ENCODE results near the gene GPX3.

The GPX3 gene

DNA sequence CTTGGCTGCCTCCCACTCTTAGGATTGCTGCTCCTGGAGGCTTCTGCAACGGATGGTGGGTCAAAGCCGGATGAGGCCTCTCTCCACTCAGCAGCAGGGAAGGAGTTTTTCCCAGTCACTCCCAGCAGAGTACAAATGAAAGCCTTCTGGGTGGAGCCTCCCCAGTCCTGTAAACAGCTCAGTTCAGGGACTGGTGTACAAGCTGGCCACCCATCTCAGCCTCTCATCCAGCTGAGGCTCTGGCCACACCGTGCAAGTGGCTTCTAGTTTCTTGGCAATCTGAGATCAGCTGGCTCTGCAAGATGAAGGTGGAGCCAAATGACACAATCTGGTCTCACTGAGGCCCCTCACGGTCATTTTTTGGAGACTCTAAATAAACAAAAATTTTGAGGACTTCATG is 10.0 kb downstream of the GPX3 start:
- no peak for DNase-seq (ENCODE audit: low read depth)
- no peak overlapping the region for H3K4me3 ChIP-seq (replicated peaks; ENCODE audit: low read depth, low read length)
- TF ChIP-seq, protein P1, sequence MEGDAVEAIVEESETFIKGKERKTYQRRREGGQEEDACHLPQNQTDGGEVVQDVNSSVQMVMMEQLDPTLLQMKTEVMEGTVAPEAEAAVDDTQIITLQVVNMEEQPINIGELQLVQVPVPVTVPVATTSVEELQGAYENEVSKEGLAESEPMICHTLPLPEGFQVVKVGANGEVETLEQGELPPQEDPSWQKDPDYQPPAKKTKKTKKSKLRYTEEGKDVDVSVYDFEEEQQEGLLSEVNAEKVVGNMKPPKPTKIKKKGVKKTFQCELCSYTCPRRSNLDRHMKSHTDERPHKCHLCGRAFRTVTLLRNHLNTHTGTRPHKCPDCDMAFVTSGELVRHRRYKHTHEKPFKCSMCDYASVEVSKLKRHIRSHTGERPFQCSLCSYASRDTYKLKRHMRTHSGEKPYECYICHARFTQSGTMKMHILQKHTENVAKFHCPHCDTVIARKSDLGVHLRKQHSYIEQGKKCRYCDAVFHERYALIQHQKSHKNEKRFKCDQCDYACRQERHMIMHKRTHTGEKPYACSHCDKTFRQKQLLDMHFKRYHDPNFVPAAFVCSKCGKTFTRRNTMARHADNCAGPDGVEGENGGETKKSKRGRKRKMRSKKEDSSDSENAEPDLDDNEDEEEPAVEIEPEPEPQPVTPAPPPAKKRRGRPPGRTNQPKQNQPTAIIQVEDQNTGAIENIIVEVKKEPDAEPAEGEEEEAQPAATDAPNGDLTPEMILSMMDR (IDR thresholded peaks at IDR 0.05; ENCODE audit: low read length, missing control alignments), result no peak

DNA sequence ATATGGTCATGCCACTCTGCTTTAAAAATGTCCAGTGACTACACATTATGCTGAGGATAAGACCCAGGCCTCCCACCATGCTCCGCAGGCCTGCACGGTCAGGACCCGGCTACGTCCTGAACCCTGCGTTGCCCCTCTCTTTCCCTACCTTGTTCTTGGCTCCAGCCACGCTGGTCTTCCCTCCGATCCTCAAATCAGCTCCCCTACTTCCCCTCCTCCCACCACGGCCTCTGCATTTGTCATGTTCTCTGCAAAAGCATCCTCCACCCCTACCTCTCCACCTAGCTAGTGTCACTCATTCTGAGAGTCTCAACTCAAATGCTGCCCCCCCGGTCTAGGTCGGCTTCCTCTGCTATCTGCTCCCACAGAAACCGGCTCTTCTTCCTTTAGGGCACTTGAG is 11.2 kb downstream of the GPX3 start:
- H3K4me3 ChIP-seq (replicated peaks; ENCODE audit: low read depth, low read length), result no peak overlapping the region
- no peak for DNase-seq (ENCODE audit: low read depth)
- TF ChIP-seq, protein P1 (IDR thresholded peaks at IDR 0.05; ENCODE audit: low read length, missing control alignments), result no peak

DNA sequence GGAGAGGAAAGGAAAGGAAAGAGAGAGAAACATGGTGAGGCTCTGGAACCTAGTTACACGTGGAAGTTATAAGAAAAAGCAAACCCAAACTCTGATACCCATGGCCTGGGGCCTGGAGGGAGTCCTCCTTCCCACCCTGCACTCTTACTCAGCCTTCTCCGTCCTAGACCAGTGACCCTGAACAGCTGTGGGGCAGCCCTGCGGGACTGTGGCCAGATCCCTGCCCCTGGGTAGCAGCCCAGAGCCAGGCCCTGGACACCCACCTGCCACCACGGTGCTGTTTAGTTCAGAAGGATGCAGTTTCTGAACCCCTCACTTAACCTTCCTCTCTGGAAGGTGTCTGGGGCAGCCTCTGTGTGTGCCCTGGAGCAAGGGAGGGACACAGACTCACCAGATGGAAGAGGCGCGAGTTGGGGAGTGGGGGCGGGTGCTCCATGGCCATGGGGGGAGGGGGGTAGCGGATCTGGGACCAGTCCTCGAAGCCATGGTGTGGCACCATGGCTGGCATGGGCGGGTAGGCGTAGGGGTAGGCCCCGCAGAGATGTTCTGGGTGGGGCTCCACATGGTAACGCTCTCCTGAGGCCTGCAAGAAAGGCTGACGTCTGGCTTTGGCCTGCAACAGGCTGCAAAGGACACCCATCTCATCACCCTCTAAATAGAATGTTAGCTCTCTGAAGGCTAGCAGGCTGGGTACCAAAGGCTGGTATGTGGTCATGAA is 13.0 kb downstream of the GPX3 start:
- TF ChIP-seq, protein P1 (IDR thresholded peaks at IDR 0.05; ENCODE audit: low read length, missing control alignments), result no peak
- no peak for DNase-seq (ENCODE audit: low read depth)
- H3K4me3 ChIP-seq (replicated peaks; ENCODE audit: low read depth, low read length), result no peak overlapping the region

DNA sequence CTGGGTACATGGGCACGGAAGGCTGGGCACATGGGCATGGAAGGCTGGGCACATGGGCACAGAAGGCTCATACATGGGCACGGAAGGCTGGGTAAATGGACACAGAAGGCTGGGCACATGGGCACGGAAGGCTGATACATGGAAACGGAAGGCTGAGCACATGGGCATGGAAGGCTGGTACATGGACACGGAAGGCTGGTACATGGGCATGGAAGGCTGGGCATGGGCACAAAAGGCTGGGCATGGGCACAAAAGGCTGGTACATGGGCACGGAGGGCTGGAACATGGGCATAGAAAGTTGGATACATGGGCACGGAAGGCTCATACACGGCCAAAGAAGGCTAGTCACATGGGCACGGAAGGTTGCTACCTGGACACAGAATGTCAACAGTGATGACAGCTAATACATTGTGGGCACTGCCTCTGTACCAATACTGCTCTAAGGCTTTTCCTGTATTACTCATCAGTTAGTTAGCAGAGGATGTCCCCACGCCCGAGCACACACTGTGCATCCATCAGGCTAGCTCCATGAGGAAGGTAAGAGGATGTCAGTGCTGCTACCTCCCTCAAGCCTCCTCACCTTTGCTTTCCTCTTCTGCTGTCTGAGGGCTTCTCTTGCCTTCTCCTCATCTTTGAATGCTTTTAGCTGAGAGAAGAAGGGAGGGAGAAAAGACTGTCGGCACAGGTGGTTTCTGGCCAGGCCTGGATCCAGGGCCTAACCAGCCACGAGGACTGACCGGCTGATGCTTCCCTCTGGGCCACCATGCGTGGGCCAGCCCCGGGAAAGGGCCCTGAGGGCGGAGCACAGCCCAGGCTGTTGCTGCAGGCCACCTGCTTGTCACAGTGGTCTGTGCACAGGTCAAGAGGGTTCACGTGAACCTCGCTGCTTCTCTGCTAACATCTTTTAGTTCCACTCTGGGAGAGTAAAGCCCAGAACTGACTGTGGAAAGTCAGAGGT is 14.3 kb downstream of the GPX3 start:
- H3K4me3 ChIP-seq (replicated peaks; ENCODE audit: low read depth, low read length), result no peak overlapping the region
- DNase-seq (ENCODE audit: low read depth), result no peak
- TF ChIP-seq, protein P1 (IDR thresholded peaks at IDR 0.05; ENCODE audit: low read length, missing control alignments), result no peak

DNA sequence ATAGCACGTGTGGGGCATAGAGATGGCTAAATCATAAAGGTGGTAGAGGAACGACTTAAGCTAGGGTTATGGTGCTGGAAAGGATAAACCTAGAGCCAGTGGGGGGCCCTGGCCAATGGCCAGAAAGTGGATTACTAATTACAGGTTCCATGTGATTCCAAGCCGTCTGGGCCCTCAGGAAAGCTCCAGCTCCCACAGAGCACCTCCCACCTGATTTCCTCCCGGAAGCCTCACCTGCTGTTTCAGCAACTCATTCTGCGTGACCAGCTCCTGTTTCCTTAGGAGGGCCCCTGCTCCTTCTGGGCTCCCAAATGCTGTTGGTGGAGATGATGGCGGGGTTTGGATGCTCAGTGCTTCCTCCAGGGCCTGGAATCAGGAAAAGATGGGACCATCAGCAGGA is 16.2 kb downstream of the GPX3 start:
- TF ChIP-seq, protein P1 (IDR thresholded peaks at IDR 0.05; ENCODE audit: low read length, missing control alignments), result no peak
- H3K4me3 ChIP-seq (replicated peaks; ENCODE audit: low read depth, low read length), result no peak overlapping the region
- no peak for DNase-seq (ENCODE audit: low read depth)

DNA sequence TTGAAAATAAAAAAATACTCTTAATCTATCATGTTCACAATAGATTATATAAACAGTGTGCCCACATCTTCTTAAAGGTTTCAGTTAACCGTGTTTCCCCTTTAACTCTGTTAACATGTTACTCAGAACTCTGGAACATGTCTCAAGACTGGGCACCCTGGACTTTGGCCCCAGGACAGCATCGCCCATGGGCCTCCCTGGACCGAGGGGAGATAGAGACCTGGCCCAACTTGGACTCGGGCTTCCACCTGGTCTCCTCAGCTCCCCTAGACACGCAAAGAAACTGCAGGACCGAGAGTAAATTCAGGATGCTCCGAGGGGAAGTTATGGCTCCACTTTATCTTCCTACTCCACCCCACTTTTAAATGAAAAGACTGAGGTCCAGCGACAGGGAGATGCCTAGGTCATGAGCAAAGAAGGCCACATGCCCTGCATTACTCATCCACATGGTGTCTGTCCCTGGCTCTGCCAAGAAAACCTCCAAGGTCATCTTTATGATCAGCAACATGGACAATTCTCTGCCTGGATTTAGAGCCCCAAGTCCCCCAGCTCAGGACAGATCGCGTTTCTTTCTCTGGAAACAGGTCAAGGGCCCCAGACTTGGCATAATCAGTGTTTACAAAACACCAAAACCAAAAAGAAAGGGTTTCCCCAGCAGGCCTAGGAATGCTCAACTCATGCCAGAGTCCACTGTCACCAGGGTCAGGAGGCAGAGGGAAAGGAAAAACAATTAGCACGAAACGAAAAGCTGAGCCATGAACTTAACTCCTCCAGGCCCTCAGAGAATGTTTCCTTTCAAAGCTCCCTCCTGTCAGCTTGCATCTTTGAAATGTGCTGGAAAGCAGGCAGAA is 17.4 kb downstream of the GPX3 start:
- H3K4me3 ChIP-seq (replicated peaks; ENCODE audit: low read depth, low read length), result no peak overlapping the region
- TF ChIP-seq, protein P1 (IDR thresholded peaks at IDR 0.05; ENCODE audit: low read length, missing control alignments), result no peak
- peak; percentile 84 for DNase-seq (ENCODE audit: low read depth)

Data from fibroblast of pulmonary artery (primary cell).